HG03095 (cell line): ENCODE data around the gene D2HGDH.
A peak's percentile ranks its signal among the peaks of the same experiment; 100 is the strongest.

Source experiments
- ATAC-seq: cut with Tn5 transposase; IDR thresholded peaks from one replicate; pipeline ENCODE4 v1.9.1; 2021; ENCODE audit warnings: moderate library complexity; ENCODE audit not compliant: unreplicated experiment

D2HGDH gene

DNA sequence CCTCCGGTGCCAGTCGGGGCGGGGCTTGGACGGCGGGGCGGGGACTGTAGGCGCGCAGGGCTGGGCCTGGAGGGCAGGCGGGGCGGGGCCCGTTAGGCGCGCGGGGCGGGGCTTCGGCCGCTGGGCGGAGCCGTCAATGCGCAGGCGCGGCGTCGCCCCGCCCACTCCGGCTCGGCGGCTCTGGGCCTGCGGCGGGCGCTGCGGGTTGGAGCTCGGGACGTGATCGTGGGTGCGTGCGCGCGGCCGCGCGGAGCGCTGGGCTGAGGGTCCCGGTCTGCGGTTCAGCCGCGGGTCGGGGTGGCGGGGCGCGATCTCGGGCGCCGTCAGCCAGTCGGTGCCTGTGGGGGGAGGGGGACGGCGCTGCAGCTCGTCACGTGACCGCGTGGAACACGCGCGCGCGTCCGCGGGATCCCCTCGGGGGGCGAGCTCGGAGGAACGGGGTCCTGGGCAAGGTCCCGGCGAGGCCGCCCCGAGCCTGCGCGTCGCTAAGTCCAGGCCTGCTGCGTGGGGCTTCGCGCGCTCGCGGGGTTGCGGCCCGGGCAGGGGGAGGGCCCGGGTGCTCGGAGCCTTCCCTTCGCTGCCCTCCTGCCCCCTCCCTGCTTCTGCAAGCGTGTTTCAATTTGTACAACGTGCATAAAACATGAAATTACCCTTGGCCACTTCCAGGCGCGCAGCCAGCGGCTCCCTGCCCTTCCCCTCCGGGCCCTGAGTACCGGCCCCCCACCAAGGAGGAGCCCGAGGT lies at the start of gene D2HGDH:
D2HGDH (plus strand) TSS at position 164 of the 742 bp plus-strand sequence. CDS start 595 bp downstream, outside the sequence.
- ATAC-seq: peak; percentile 67

DNA sequence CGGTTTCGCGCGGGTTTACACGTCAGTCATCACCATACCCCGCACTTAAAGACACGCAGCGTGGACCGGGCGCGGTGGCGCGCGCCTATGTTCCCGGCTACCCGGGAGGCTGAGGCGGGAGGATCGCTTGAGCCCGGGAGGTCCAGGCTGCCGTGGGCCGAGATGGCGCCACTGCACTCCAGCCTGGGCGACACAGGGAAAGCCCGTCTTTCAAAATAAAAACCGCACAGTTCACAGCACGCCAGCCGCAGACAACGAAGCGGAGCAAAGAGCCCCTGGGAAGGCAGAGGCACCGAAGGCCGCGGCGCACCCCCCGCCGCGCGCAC lies 48.1 kb upstream of the D2HGDH start:
- ATAC-seq: peak; percentile 3

DNA sequence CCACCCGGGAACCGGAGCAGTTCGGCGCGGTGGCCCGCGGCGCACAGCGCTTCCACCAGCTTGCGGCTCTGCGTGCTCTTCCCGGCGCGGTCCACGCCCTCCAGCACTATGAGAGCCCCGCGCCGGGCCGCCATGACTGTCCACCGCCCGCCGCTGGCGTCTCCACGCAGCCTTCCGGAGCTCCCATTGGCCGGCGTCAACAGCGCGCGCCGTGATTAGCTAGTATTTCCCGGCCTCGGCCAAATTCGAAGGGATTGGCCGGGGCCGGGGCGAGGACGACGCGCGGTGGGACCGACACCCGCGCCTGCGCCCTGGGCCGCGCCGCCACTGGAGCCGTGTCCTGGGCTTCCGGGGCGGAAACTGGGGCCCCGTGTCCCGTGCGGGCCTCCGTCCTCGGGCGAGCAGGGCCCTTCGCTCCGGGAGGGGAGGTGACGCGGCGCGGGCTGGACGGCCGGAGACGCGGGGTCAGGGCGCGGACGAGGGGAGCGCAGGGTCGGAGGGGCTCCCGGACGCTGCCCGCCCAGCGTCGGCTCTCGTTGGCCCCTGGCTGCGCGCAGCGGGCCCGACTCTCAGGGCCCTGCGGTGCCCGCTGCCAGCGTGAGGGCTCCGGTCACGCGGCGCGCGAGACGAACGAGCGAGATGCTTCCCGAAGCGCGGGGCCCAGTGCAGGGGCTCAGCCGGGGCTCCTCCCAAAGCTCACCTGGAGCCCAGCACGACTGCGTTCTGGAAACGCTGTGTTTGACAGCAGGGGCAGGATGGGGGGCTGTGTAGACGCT lies 47.6 kb upstream of the D2HGDH start, which contains the start of gene DTYMK:
DTYMK (minus strand) TSS at position 166 of the 776 bp plus-strand sequence; CDS start at position 134, 32 bp downstream.
- ATAC-seq: peak; percentile 88

DNA sequence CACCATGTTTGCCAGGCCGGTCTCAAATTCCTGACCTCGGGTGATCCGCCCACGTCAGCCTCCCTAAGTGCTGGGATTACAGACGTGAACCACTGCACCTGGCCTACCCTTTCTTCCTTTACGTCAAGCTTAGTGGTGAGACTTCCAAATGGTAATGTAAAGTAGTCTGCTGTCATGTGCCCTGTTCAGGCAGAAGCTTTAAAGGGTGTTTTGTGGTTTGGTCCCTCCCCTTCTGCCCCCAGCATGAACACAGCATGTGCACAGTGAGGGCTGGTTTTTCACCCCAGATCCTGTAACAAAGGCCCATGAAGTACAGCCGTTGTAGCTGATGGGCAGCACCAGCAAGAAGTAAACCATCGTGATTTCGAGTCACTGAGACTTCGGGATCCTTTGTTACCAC lies 45.1 kb upstream of the D2HGDH start:
- ATAC-seq: no peak

DNA sequence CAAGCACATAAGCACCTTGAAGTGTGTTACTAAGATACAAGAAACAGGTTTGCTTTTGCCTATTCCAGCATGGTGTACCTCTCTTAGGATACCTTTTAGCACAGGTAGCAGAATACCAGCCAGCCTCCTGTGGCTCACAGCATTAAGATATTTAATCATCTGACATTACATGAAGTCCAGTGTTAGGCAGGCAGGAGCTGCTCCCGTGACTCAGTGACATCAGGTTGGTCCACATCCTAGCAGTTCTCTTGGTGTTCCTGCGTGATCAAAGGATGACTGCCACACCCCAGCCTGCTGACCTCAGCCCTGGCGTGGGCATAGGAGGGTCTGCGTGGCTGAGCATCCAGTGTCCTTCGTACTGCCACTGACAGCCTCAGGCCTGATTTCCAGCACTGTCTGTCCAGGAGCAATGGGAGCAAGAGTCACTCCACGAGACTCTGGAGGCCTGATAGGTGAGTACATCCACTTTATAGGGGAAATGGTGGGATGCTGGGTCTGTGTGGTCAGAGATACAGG lies 44.2 kb upstream of the D2HGDH start:
- no peak for ATAC-seq

DNA sequence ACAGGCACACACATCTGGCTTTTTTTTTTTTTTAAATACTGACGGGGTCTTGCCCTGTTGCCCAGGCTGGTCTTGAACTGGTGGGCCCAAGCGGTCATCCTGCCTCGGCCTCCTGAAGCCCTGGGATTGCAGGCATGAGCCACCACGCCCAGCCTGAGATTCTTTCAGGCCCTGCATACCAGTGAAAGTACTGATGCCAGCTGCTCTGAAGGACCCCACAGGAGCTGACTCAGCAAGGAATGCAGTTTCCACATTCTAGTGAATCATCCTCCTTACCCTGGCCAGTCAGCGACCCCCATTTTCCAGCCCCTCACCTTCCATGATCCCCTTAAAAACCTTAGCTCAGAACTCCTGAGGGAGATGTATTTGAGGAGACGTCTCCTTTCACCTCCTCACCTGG lies 42.0 kb upstream of the D2HGDH start:
- no peak for ATAC-seq

DNA sequence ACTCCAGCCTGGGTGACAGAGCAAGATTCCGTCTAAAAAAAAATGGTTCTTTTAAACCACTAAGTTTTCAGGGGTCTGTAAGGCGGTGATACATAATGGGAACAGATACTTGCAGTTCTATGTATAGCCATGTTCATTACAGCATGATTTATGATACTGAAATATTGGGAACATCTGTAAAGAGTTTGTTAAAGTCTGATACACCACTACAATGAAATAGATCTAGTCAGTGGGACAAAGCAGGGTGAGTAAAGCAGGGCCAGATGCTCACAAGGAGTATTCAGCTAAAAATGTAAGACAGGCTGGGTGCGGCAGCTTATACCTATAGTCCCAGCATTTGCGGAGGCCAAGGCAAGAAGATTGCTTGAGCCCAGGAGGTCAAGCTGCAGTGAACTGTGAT lies 38.8 kb upstream of the D2HGDH start:
- no peak for ATAC-seq

DNA sequence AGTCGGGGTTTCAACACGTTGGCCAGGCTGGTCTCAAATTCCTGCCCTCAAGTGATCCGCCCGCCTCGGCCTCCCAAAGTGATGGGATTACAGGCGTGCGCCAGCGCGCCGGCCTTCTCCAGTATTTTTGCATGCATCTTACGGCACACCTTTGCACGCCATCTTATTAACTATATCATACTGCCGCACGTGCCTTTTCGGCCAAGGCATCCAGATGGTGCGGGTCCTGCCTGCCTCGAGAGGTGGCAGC lies 33.4 kb upstream of the D2HGDH start:
- ATAC-seq: no peak

DNA sequence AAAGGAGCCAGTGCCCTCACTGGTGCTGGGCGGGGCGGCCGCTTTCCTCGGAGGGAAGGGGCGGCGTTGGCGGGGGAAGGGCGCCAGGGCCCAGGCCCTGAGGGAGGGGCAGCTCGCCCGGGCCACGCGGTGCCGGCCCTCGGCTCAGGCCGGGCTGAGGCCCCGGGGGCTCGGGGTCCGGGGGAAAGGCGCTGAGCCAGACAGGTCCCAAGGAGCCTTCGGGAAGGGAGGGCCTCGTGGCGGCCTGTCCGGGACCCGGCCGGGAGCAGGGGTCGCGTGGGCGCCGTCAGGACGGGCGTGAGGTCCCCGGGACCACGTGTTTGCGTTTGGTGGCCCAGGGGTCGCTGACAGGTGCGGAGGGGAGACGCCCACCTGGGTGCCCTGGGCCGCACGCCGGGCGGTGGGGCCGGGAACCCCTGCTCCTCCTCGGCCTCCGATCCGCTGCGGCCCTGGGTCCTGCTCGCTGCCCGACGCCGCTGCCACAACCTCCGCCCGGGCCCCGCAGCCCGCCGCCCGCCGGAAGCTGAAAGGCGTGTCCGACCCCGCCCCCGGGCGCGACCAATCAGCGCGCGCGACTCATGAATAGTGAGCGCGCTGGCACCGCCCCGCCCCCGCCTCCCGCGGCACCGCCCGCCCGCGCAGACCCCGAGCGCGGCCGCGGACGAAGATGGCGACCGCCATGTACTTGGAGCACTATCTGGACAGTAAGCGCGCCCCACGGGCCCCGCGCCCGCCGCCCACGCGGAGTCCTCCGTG lies 32.9 kb upstream of the D2HGDH start, which contains the start of gene ING5:
ING5 (plus strand) TSS at position 641 of the 756 bp plus-strand sequence; CDS start at position 668, 27 bp downstream.
- peak; percentile 49 for ATAC-seq

DNA sequence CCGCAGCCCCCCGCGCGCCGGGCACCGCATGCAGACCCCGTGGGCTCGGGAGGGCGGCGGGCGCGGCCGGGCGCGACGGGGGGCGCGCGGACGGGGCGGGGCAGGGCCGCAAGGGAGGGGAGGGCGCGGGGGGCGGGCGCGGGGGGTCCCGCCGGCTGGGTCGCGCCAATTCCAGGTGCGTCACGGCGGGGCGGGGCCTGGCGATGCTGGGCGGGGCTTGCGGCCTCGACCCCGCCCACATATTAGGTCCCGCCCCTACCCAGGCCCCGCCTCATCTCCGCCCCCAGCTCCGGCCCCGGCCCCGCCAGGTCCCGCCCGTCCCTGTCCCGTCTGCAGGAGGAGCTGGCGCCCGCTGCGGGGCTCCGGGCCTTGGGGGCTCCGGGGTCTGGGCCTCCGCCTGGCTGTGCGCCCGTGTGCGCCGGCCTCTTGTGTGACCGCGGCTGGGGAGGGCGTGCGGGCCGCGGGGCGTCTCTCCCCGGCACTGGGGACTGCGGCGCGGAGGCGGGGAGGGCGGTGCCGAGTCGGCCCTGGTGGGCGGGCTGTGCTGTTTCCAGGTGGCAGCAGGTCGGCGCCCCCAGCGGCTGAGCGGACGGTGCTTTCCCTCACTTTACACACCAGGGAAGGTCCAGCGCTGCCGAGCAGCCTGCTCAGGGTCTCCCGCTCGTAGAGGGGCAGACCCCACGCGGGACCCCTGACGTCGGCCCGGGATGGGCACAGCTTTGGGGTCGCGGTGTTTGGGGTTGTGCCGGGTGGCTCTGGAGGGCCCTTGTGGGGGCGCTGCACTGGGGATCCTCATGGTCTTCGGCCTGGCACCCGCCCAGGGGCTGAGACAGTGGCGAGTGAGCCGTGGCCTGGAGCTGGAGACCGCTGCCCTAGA lies 32.0 kb upstream of the D2HGDH start:
- peak; percentile 64 for ATAC-seq

DNA sequence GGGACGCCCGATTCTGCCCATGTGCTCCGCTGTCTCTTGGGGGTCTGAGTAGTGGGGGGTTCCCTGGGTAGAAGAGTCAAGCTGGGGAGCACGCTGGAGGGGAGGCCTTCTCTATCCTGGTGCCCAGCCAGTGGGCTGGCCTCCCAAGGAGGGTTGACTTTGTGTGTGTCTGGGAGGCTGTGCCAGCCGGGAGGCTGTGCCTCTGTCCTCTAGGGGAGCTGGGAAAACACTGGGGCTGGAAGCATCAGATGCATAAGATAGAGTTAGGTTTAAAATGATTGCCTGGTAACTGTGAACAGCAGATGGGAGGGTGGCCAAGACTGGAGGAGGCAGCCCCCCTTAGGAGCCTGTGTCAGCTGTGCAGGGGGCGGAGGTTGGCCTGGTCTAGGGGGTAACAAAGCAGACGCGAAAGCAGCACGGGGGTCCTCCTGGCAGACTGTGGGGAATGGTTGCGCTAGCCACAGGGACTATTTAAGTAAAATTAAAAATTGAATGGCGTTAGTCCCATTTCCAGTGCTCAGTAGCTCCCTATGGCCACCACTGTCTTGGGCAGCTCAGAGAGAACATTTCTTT lies 31.3 kb upstream of the D2HGDH start:
- no peak for ATAC-seq

DNA sequence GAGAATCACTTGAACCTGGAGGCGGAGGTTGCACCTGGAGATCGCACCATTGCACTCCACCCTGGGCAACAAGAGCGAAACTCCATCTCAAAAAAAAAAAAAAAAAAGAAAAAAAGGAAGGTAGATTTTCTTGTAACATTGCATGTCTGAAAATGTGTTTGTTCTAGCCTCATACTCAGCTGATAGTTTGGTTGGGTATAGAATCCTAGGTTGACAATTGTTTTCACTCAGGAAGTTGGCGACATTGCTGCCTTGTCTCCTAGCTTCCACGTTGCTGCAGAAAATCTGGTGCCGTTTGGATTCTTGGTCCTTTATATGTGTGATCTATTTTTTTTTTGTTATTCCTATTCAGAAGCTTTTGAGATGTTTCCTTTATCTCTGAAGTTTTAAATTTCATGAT lies 27.9 kb upstream of the D2HGDH start:
- ATAC-seq: no peak

DNA sequence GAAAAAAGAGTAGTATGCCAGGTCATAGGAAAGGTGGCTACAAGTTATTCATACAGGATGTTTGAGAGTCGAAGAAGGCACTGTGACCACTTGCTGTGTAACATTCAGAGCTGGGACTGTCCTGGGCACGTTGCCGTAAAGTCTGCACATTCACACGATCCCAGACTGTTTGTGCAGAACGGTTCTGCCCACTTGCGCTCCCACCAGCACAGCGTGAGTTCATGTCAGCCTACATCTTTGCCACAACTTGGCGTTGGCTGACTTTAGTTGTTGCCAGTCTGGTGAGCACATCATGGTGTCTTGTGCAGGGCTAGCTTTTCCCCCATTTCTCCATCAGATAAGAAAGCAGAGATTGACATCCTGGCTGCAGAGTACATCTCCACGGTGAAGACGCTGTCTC lies 25.6 kb upstream of the D2HGDH start:
- no peak for ATAC-seq

DNA sequence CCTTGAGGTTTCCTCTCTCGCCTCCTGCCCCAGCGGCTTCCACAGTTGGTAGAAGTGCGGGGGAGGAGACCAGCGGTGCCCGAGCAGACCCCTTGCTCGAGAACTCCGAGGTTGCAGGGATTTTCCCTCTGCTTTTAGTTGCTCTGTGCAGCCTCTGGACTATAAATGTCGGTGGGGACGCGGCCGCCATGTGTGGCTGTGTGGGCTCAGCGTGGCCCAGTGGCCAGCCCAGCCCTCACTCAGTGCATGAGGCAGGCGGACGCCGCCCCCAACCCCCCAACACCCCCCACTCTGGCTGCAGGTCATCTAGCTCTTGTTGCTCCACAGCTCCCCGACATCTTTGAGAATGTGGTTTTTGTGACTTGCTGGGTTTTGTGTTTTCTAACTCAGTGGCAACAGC lies 15.3 kb upstream of the D2HGDH start:
- no peak for ATAC-seq

DNA sequence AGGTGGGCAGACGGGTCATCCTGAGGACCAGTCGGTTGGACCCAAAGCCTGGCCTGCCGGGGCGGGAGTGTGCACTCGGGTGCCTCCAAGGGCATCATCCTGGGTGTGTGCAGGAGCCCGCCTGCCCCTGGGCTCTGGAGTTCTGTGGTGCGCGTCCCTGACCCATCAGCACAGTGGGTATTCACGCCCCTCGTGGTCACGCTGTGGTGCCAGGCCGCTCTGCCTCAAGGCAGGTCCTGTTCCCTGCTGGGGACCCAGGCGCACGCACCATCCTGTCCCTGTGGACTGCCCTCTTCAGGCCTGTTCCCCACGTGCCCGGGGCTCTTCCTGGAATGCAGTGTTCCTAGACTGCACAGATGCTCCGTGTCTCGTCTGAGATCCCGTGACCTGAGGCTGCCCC lies 14.3 kb upstream of the D2HGDH start:
- ATAC-seq: no peak

DNA sequence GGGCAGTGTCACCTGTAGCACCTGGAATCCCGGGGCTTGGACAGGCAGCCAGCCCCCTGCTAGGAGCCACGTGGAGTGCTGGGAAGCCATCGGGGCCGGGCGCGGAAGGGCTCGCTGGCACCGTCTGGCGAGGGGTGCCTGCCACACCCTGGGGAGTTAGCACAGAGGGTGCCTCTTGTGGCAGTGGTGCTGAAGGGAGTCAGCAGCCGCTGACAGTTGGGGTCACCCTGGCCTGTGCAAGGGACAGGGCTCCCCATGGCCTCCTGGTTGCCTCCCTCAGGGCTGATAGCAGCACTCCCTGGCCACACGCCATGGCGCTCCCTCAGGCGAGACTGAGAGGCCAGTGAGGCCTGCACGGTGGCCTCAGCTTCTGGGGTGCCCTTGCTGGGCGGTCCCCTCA lies 13.9 kb upstream of the D2HGDH start:
- no peak for ATAC-seq

DNA sequence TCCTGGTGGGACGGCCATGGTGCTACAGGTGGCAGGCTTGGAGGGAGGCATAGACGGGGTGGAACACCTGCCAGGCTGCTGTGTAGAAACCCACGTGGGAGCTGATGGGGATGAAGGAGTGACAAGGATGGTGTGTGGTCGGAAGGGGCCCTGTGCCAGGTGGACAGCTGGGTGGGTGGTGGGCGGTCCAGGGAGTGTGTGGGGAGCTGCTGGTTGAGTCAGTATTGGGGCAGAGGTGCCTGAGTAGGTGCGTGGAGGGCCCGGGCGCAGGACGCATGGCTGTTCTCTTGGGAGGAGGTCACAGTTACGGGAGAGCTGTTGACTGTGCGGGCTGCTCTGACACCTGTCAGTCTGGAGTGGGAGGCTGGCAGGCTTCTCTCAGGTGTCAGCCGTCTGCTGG lies 12.6 kb upstream of the D2HGDH start:
- no peak for ATAC-seq

DNA sequence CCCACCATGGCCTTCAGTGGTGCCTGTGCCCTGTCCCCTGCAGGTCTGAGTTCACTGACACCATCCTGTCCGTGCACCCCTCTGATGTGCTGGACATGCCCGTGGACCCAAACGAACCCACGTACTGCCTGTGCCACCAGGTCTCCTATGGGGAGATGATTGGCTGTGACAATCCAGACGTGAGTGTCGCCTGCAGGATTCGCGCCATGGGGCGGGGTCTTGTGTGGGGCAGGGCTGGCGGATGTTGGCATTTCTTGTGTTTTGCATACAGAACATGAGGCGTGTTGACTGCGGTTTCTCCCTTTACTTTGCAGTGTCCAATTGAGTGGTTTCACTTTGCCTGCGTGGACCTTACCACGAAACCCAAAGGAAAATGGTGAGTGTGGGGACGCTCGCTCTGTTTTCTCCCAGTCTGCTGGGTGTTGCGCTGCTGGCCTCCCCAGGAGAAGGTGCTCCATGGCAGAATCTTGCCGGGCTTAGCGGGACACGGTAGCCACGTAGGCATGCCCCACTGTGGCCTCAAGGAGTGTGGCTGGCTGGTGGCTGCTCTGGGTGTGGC lies 11.5 kb upstream of the D2HGDH start:
- ATAC-seq: no peak

DNA sequence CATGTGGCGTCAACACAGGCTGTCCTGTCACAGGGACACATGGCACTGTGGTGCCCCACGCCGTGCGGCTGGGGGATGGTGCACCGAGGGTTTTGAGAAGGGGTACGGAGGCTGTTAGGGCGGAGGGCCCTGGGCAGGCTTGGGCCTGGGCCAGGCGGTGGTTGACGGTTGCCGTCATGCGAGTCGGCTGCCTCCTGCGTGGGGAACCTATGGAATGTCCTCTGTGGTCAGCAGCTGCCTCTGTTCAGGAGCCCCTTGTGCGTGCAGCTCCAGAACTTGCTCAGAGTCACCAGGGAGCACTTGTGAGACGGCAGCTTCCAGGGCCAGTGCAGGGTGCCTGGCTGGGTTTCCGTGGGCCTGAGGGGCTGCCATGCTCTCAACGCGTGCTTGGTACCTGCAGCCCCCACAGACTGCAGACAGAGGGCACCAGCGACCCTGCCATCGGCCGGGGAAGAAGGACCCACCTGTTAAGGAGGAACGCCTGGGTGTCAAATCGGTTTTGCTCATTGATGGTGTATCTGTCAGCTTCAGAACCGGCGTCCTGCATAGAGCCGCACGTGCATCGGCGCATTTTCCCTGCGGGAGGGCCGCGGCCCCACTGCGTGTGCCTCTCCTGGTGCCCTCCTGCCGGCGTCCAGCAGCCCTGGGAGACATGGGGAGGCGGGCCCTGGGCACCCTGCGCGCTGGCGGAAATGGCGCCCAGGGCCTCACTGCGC lies 10.0 kb upstream of the D2HGDH start:
- no peak for ATAC-seq
